Midbrain (tissue), 1 donor: ENCODE results near the gene RGS17.
"Not testable (repeated sequence)": the region's sequence is repeated elsewhere in the genome, so short reads cannot be mapped to it uniquely, and the experiment has no call there.

Source experiments
- DNase-seq: peaks from one replicate; lab custom pipeline; 2025; lab: John Stamatoyannopoulos, UW

RGS17 gene

DNA sequence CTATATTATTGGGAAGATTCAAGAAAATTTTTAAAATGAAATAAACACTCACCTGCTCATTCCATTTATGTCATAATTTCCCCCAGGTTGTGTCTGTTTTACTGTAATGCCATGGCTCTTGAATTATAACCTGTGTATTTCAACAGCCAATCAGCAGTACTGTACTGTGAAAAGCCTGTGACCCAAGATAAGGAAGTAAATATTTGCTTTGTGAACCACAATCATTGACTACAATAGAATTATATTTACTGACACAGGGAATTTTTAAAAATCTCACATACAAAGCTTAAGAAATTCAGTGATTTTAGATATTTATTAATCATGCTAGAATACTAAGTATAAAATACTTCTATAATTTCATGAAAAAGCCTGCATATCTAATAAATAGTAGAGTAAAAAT lies 6.0 kb downstream of the RGS17 start:
- DNase-seq: no peak

DNA sequence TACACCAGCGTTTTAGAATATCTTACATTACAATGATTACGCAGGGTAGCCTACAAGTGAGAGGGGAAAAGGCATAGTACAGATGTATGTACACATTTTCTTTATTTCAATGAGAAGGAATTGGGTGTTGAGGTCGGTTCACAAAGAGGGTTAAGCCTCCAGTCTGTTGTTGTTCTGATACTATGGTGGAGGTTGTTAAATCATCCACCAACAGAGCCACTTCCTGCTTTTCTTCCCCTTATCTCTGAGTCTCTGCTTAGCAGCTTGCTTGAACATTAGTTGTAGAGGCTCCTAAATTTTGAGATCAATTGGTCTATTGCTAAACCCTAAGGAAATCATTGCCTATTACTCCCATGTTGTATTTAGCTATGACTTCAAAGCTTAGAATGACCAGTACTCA lies 7.3 kb downstream of the RGS17 start:
- DNase-seq: no peak

- no peak for DNase-seq
These were observed 9.8 kb downstream of the RGS17 start for GRCh38 chr6:153121311-153121710.

GRCh38 chr6:153117986-153118879 lies 12.8 kb downstream of the RGS17 start:
- no peak for DNase-seq

DNA sequence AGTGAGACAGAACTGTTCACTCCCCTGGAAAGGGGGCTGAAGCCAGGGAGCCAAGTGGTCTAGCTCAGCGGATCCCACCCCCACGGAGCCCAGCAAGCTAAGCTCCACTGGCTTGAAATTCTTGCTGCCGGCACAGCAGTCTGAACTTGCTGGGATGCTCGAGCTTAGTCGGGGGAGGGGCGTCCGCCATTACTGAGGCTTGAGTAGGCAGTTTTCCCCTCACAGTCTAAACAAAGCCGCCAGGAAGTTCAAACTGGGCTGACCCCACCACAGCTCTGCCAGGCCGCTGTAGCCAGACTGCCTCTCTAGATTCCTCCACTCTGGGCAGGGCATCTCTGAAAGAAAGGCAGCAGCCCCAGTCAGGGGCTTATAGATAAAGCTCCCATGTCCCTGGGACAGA lies 20.0 kb downstream of the RGS17 start:
- DNase-seq: not testable (repeated sequence)

DNA sequence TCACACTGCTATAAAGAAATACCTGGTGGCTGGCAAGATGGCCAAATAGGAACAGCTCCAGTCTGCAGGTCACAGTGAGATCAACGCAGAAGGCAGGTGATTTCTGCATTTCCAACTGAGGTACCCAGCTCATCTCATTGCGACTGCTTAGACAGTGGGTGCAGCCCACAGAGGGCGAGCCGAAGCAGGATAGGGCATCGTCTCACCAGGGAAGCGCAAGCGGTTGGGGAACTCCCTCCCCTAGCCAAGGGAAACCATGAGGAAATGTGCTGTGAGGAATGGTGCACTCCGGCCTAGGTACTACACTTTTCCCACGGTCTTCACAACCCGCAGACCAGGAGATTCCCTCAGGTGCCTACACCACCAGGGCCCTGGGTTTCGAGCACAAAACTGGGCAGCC lies 20.5 kb downstream of the RGS17 start:
- DNase-seq: not testable (repeated sequence)

- DNase-seq: no peak
These were observed 22.8 kb downstream of the RGS17 start for GRCh38 chr6:153108315-153108714.

DNA sequence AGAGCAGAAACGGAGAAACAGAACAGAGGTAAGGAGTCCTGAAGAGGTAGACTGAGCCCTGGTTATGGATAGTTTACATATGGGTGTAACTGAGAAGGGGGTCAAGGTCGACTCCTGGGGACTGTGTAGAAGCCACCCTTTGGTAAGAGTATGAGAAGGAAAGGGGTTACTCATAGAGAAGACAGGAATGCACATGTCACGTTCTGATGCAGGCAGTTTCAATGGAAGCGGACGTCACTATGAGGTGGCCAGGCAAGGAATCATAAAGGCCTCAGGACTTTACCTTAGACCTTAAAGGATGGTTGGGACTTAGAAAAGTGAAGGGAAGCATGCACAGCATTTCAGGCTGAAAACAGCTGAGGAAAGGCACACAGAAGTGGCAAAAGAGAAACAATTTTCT lies 25.1 kb downstream of the RGS17 start:
- DNase-seq: no peak

- no peak for DNase-seq
These were observed 26.9 kb downstream of the RGS17 start for GRCh38 chr6:153104220-153104619.

DNA sequence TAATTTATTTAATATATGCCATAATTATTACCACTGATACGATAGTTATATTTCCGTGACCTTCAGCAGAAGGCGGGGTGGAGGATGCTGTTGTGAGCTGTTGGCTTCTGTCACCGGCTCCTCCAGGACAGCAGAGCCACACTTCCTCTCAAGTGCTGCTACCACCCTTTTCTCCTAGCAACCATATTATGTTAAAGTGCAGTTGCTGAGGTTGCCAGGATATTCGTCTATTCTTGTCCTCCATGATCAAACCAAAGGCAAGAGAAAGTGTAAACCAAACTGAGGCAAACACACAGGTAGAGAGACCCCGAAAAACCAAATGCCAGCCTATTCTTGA lies 27.8 kb downstream of the RGS17 start:
- no peak for DNase-seq

DNA sequence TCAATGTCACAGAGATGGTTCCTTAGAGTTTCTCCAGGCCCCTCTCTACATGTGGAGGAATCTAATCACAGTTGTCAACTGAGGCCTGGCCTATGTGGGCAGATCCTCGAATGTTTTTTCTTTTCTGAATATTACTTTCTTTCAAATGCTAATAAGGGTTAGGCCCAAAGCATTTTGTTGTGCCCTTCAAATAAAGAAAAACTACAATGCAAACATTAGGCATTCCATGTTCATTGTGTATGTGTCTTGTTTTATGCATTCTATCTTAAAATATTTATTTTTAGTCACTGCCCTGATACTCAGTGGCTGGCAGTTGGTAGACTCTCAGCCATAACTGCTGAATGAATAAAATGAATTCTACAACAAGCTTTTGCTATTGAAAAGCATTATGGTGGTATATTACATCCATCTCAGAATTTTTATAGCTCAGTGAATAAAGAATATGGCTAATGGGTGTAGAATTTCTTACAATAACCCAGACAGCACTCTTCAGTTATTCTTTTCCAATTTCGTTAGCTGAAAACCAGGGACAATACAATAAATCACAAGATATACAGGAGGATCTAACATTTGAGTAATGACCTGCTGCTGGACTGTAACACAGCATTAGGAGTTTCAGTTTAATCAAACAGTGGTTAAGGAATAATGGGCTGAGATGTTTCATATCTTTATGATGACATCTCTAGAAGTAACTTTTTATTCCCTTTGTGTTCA lies 28.3 kb downstream of the RGS17 start:
- no peak for DNase-seq

DNA sequence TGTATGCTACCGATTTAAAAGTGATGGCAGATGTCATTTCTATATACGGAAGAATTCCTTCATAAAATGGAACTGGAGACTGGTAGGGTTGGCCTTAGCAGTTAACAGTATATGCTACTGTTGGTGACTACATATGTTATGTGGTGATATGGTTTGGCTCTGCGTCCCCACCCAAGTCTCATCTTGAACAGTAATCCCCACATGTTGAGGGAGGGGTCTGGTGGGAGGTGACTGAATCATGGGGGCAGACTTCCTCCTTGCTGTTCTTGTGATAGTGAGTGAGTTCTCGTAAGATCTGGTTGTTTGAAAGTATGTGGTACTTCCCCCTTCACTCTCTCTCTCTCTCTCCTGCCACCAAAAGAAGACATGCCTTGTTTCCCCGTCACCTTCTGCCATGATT lies 29.6 kb downstream of the RGS17 start:
- no peak for DNase-seq

DNA sequence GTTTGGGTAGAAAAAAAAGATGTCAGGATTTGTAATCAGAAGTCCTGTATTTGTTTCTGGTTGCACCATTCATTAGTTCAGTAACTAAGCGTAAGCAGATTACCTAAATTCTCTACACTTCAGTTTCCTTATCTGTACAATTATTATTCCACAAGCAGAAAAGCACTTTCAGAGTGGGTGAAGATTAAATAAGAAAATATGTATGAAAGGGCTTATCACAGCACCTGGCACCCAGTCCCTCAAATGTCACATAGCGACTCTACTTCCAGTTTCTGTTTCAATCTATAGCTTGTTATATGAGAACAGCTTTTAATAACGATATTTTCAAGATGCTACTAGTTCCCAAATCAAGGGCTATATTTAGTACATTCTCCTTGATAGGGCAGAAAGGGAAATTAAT lies 31.4 kb downstream of the RGS17 start:
- no peak for DNase-seq

- DNase-seq: no peak
These were observed 34.3 kb downstream of the RGS17 start for GRCh38 chr6:153096792-153097191.

- DNase-seq: no peak
These were observed 35.1 kb downstream of the RGS17 start for GRCh38 chr6:153096031-153096430.

DNA sequence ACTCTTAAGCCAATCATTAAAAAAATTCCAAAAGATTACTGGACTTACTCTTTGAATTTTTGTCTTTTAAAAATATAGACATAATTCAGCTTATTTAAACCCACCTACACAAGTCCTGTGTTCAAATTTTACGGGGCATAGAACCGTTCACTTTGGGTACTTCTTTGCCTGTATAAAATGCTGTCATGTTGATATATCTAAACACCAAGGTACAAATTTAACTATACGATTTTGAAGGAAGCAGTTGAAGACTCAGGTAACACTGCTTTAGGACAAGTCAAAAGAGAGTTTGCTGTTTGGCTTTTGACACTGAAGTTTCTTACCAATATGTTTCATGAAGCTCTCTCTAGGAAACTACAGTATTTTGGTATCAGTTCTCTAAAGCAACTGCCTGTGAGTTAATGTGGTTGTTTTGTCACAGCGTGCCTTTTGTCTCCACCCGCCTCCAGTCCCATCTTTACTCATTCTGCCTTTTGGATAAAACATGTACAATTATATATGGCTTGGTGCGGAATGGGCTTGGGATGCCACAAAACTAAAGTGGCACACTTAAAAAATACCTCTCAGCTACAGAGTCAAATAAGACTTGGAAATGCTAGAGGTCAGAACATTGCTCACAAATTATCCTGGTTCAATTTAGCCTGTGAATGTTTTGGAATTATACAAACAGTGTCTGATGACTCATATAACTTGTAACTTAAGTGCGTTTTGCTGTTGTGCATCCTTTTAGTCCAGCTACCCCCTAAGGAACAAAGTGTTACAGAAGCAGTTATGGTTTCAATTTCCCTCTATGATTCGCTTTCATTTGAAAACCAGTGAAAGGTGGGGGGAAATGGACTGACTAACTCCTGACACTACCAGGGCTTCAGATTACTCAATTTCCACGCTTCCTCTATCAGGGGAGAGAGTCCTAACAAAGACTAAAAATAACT lies 38.7 kb downstream of the RGS17 start:
- DNase-seq: no peak

DNA sequence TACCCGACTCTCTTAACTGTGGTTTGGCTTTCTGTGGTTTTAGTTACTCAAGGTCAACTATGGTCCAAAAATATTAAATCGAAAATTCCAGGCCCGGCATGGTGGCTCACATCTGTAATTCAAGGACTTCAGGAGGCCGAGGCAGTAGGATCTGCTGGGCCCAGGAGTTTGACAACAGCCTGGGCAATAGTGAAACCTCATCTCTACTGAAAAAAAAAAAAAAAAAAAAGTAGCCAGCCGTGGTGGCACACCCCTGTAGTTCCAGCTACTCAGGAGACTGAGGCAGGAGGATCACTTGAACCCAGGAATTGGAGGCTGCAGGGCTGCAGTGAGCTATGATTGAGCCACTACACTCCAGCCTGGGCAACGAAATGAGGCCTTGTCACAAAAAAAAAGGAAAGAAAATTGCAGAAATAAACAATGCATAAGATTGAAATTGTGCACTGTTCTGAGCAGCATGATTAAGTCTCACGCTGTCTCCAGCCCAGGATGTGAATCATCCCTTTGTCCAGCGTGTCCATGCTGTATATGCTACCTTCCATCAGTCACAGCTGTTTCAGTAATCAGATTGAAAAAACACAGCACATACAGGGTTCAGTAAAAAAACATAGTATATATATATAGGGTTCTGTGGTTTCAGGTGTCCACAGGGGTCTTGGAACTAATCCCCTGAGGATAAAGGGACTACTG lies 40.7 kb downstream of the RGS17 start:
- DNase-seq: no peak

GRCh38 chr6:153088796-153089195 lies 42.3 kb downstream of the RGS17 start:
- no peak for DNase-seq

DNA sequence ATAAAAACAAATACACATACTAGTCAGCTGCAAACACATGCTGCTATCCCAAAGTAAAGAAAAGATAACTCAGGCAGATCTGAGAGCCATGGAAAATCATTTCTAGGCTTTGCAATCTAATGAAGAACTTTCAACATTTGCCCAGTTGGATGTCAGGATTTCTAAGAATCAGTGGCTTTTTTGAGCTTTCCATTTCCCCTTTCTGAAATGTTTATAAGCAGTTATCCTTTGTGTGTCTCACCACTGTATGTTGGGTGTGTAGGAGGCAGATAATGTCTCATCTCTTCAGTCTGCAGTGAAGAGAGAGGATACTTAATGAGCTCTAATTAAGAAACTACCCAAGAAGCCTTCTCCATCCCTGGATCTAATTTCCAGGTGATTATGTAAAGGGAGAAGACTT lies 43.6 kb downstream of the RGS17 start:
- DNase-seq: no peak

- DNase-seq: no peak
These were observed 44.7 kb downstream of the RGS17 start for GRCh38 chr6:153086225-153086990.

GRCh38 chr6:153085239-153085638 lies 45.8 kb downstream of the RGS17 start:
- DNase-seq: no peak
